Fibroblast of villous mesenchyme (primary cell): ENCODE results near the gene PRRC2B. TPM values are rescaled to one million over a fixed set of nuclear protein-coding genes. Genes with fewer than 3 reads are reported as not detected.

Experiments
- DNase-seq: peaks from one replicate; pipeline ENCODE4 v3.0.0-alpha.2; 2010; ENCODE audit warnings: low read depth
- H3K4me3 ChIP-seq: 2 replicates; pipeline ENCODE4 v1.5.1; 2011; ENCODE audit warnings: low read depth, mild to moderate bottlenecking, low read length
- total RNA-seq: library from RNA; depleted of rRNA; stranded (reverse); fragments of >200 nt; gene quantifications from 2 replicates; pipeline ENCODE4 v1.2.3, GENCODE V29; 2012
- TF ChIP-seq, protein P1 (sequence below): IDR thresholded peaks from 2 replicates; pipeline ENCODE4 v1.5.1; 2012; ENCODE audit warnings: low read depth, mild to moderate bottlenecking, low read length; ENCODE audit not compliant: insufficient read depth

The PRRC2B gene
- total RNA-seq, 1 donor: 92.8 TPM

DNA sequence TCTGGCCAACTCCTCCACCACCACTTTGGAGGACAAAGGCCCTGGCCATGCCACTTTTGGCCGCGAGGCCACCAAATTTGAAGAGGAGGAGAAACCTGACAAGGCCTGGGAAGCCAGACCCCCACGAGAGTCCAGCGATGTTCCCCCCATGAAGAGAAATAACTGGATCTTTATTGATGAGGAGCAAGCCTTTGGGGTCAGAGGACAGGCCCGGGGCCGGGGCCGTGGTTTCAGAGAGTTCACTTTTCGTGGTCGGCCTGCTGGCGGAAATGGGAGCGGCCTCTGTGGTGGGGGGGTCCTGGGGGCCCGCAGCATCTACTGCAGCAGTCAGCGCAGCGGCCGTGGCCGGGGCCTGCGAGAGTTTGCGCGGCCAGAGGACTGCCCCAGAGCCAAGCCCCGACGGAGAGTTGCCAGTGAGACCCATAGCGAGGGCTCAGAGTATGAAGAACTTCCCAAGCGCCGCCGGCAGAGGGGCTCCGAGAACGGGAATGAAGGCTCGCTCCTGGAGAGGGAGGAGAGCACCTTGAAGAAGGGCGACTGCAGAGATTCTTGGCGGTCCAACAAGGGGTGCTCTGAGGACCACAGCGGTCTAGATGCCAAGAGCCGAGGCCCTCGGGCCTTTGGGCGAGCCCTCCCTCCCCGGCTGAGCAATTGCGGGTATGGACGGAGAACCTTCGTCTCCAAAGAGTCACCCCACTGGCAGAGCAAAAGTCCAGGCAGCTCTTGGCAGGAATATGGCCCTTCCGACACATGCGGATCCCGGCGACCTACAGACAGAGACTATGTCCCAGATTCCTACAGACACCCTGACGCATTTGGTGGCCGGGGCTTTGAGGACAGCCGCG is 81.4 kb downstream of the PRRC2B start:
- no peak overlapping the region for H3K4me3 ChIP-seq
- DNase-seq: no peak
- TF ChIP-seq, protein P1, sequence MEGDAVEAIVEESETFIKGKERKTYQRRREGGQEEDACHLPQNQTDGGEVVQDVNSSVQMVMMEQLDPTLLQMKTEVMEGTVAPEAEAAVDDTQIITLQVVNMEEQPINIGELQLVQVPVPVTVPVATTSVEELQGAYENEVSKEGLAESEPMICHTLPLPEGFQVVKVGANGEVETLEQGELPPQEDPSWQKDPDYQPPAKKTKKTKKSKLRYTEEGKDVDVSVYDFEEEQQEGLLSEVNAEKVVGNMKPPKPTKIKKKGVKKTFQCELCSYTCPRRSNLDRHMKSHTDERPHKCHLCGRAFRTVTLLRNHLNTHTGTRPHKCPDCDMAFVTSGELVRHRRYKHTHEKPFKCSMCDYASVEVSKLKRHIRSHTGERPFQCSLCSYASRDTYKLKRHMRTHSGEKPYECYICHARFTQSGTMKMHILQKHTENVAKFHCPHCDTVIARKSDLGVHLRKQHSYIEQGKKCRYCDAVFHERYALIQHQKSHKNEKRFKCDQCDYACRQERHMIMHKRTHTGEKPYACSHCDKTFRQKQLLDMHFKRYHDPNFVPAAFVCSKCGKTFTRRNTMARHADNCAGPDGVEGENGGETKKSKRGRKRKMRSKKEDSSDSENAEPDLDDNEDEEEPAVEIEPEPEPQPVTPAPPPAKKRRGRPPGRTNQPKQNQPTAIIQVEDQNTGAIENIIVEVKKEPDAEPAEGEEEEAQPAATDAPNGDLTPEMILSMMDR: no peak

DNA sequence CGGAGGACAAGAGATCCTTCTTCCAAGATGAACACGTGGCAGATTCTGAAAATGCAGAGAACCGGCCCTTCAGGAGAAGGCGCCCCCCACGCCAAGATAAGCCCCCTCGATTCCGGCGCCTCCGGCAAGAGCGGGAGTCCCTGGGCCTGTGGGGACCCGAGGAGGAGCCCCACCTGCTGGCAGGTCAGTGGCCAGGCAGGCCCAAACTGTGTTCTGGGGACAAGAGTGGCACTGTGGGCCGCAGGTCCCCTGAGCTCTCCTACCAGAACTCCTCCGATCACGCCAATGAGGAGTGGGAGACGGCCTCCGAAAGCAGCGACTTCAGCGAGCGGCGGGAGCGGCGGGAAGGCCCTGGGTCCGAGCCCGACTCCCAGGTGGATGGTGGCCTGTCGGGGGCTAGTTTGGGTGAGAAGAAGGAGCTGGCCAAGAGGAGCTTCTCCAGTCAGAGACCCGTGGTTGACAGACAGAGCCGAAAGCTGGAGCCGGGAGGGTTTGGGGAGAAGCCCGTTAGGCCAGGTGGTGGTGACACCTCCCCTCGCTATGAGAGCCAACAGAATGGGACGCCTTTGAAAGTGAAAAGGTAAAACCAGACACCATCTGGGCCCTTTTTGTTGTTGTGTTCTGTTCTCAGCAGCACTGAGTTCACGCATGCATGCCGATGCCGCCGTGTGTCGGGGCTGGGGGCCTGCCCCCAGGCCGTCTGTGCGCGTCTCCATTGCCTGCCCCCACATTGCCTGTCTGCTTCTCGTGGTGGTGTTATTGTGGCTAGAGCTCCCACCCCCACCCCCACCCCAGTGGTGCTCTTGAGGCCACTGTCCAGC is 82.3 kb downstream of the PRRC2B start:
- TF ChIP-seq, protein P1: peak; percentile 47
- H3K4me3 ChIP-seq: no peak overlapping the region
- no peak for DNase-seq

- no peak overlapping the region for H3K4me3 ChIP-seq
- TF ChIP-seq, protein P1: no peak
- DNase-seq: no peak
Measured at GRCh38 chr9:131476777-131477345, 83.0 kb downstream of the PRRC2B start.

DNA sequence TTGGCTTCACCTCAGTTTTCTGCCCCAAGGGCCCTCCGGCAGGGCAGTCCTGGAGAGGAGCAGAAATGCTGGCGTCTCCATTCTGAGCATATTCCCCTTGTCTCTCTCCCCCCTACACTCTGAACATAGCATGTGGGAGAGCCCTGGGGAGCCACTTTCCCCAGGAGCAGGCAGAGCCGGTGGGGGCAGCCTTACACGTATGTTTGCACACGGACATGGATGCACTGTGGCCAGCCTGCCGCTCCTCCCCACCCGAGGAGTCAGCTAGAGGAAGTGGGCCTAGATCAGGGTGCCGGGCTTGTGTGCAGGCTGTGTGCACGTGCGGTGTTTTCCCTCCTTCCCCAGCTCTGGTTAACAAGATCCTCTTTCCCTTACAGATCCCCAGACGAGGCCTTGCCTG is 83.5 kb downstream of the PRRC2B start:
- DNase-seq: no peak
- no peak overlapping the region for H3K4me3 ChIP-seq
- TF ChIP-seq, protein P1: no peak

DNA sequence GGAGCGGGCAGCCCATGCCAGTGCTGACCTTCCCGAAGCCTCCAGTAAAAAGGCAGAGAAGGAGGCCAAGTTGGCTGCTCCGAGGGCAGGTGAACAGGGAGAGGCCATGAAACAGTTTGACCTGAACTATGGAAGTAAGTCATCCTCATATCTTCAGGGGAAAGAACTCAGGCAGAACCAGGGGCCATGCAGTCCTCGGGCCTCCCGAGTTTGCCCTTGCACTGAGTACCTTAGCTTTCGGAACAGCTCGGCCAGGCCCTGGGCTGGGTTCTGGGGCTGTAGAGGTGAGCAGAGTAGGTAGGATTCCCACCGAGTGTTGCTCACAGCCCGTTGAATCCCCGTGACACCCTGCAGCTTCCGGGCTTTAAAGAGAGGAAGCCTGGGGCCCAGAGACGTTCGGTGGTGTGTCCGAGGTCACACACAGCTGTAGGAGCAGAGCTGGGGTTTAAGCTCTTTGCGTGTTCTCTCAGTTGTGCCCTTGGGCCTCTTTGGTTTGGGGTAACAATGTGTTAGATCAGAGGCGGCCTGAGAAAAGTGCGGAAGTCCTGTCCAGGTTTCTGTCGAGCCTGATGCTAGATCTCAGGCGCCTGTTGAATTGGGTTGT is 84.0 kb downstream of the PRRC2B start:
- H3K4me3 ChIP-seq: no peak overlapping the region
- DNase-seq: no peak
- TF ChIP-seq, protein P1: no peak

DNA sequence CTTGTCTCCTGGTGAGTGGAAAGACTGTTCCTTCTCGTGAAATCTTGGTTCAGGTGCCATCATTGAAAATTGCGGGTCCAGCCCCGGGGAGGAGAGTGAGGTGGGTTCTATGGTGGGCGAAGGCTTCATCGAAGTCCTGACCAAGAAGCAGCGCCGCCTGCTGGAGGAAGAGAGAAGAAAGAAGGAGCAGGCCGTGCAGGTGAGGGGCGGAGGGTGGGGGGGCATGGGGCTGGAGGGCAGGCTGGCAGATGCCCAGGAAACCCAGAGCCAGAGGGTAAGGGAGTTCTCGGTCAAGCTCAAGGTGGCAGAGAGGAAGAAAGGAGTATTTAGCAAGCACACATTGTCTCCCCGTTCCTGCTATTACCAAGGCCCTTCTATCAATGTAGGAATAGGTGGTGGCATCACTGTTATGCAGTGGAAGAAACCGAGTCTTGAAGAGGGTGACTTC is 84.6 kb downstream of the PRRC2B start:
- H3K4me3 ChIP-seq: no peak overlapping the region
- TF ChIP-seq, protein P1: peak; percentile 52
- DNase-seq: peak; percentile 38
